Measurements from ENCODE around the gene LPCAT1. TPM values are rescaled to one million over a fixed set of nuclear protein-coding genes. Genes with fewer than 3 reads are reported as not detected.

LPCAT1 gene
- total RNA-seq, 2 experiments from 2014 or later, result 31.2 to 34.1 TPM

DNA sequence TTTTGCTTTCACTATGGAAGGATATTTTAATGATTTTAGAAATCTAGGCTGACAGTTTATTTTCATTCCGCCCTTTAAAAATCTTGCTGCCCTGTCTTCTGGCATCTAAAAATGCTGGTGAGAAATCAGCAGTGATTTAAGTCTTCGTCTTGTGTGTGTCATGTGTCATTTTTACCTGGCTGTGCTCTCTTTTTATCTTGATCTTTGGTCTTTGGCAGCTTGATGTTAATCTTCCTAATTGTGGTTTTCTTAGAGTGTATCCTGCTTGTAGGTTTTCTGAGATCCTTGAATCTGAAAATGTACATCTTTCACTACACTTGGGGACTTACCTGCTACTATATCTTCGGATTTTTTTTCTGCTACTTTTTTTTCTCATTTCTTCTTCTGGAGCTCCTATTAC is 11.9 kb upstream of the LPCAT1 start:
- Mint-ChIP-seq H3K4me1 (ENCODE audit: low read depth) (peaks cover 16% of the 10 kb centered on the region), H3K4me3 (peak overlapping the region; percentile 76), H3K27ac (peak overlapping the region; percentile 68), H3K27me3 (ENCODE audit: low read depth) (no peaks in the 10 kb centered on the region), H3K9me3 (no peaks in the 10 kb centered on the region), H3K36me3 (ENCODE audit: low read depth) (no peaks in the 10 kb centered on the region)
- intact Hi-C loops (cut with micrococcal nuclease), result loop anchor here (1.0 to 10.0 kb wide), 4 partner anchors 11 to 259 kb away; partner anchors contain the start of gene MRPL36
- no peak for DNase-seq
- CTCF ChIA-PET, result interaction anchor here (0.7 to 1.6 kb wide), 5 partner anchors 56 to 603 kb away, joined by 3 to 6 read pairs (median 3); no protein-coding TSS in a partner anchor

- H3K4me3 Mint-ChIP-seq, result no peak overlapping the region
- intact Hi-C loops (cut with micrococcal nuclease), result loop anchor here (10.0 kb wide), 1 partner anchor 262 kb away; the partner anchor contains the start of gene MRPL36
- CTCF ChIA-PET, result interaction anchor here (0.6 to 1.5 kb wide), 2 partner anchors 104 to 113 kb away, joined by 3 to 4 read pairs; no protein-coding TSS in a partner anchor
These were observed 8.6 kb upstream of the LPCAT1 start for GRCh38 chr5:1532384-1532783.

DNA sequence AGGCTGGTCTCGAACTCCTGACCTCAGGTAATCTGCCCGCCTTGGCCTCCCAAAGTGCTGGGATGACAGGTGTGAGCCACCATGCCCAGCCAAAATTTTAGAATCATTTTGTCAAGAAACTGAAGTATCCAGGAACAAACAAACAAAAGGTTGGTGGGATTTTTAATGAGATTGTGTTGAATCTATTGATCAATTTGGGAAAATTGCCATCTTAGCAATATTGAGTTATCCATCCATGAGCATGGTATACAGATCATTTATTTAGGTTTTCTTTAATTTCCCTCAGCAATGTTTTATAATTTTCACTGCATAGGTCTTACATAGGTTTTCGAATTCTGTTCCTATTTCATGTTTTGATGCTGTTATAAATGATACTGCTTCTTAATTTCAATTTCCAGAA is 5.7 kb upstream of the LPCAT1 start:
- no peaks in the 10 kb centered on the region for H3K36me3 Mint-ChIP-seq (ENCODE audit: low read depth)
- DNase-seq, result no peak
- no peak overlapping the region for H3K27ac Mint-ChIP-seq
- H3K27me3 Mint-ChIP-seq (ENCODE audit: low read depth), result no peaks in the 10 kb centered on the region
- H3K4me1 Mint-ChIP-seq (ENCODE audit: low read depth), result peaks cover 4% of the 10 kb centered on the region
- H3K9me3 Mint-ChIP-seq, result no peaks in the 10 kb centered on the region
- intact Hi-C loops (cut with micrococcal nuclease), result no loop called here
- no peak overlapping the region for H3K4me3 Mint-ChIP-seq
- CTCF ChIA-PET, result interaction anchor here (1.2 kb wide), 1 partner anchor 64 kb away, joined by 3 read pairs; no protein-coding TSS in a partner anchor

More at GRCh38 chr5:1532384-1532783, 8.6 kb upstream of the LPCAT1 start:
- Mint-ChIP-seq H3K27me3 (ENCODE audit: low read depth) (no peaks in the 10 kb centered on the region), H3K36me3 (ENCODE audit: low read depth) (no peaks in the 10 kb centered on the region), H3K9me3 (no peaks in the 10 kb centered on the region), H3K4me1 (ENCODE audit: low read depth) (peaks cover 16% of the 10 kb centered on the region), H3K27ac (no peak overlapping the region)
- DNase-seq, result no peak

DNA sequence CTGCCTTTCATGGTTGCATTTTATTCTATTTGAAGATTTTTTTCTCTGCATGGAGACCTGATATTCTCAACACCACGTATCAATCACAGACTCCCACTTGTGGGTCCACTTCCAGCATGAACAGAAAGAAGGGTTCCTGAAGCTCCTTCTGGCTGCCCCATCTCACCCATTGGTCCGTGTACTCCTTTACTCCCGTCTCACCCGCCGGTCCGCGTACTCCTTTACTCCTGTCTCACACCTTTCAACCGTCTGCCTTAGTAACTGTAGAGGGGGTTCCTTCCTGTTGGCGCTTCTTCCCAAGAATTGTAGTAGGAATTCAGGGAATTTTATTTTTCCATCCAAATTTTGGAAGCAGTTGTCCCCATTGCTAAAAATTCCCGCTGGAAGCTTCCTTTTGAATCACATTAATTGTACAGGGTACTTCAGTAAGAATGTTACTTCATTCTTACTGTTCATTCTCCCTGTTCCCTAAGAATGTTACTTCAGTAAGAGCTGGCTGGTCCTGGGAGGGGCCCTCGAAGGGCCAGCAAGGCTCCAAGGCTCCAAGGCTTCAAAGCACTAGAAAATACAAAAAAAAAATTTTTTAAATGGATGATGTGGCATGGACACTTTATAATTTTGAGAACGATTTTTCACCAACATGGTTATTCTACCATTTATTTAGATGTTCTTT is 3.9 kb upstream of the LPCAT1 start:
- CTCF ChIA-PET, result interaction anchor here (1.4 kb wide), 1 partner anchor 147 kb away, joined by 4 read pairs; no protein-coding TSS in a partner anchor
- intact Hi-C loops (cut with micrococcal nuclease), result no loop called here

DNA sequence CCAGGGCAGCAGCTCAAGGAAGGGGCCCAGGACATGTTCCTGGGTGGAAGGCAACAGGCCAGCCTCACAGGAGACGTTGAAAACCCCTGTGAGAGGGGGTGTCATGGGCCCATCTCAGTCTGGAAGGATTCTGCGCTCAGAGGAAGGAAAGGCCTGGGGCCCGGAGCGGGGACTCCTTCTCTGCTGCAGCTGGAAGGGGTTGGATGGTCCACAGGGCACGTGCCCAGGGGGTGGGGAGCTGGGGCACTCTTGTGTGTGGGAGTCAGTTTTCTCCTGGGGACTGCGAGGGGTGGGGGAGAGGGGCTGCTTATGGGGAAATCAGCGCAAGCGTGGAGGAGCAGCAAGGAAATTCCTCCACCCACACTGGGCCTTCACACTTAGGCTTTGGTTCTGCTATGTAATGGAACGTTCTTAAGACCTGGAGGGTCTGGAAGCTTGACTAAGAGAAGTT is 2.9 kb upstream of the LPCAT1 start:
- DNase-seq, result no peak
- H3K27me3 Mint-ChIP-seq (ENCODE audit: low read depth), result no peaks in the 10 kb centered on the region
- no peaks in the 10 kb centered on the region for H3K9me3 Mint-ChIP-seq
- no peak overlapping the region for H3K4me3 Mint-ChIP-seq
- no peaks in the 10 kb centered on the region for H3K36me3 Mint-ChIP-seq (ENCODE audit: low read depth)
- H3K27ac Mint-ChIP-seq, result no peak overlapping the region
- CTCF ChIA-PET, result interaction anchor here (0.6 to 1.4 kb wide), 2 partner anchors 127 to 146 kb away, joined by 3 to 4 read pairs; no protein-coding TSS in a partner anchor
- intact Hi-C loops (cut with micrococcal nuclease), result no loop called here
- peaks cover 14% of the 10 kb centered on the region for H3K4me1 Mint-ChIP-seq (ENCODE audit: low read depth)

More for the DNA sequence above, 3.9 kb upstream of the LPCAT1 start:
- no peak for DNase-seq
- H3K4me1 Mint-ChIP-seq (ENCODE audit: low read depth), result peaks cover 6% of the 10 kb centered on the region
- H3K27ac Mint-ChIP-seq, result no peak overlapping the region
- H3K4me3 Mint-ChIP-seq, result no peak overlapping the region
- H3K36me3 Mint-ChIP-seq (ENCODE audit: low read depth), result no peaks in the 10 kb centered on the region
- no peaks in the 10 kb centered on the region for H3K9me3 Mint-ChIP-seq
- H3K27me3 Mint-ChIP-seq (ENCODE audit: low read depth), result no peaks in the 10 kb centered on the region

DNA sequence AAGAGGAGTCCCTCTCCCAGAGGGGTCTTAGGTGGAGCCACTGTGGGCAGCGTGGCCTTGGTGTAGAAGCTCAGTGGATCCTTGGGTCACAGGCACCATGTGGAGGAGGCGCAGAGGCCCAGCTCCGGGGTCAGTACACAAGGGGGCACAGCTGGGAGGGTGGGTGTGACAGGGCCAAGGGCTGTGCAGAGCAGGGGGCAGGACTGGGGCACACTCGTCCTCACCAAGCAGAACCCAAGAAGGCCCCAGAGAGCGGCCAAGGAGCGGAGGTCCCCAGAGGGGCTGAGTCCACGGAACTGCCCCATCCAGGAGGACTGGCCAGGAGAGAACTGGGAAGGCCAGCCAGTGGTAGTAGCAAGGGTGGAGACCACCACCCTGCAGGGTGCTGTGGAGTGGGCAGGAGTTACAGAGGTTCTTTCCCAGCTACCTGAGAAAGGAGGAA is 2.5 kb upstream of the LPCAT1 start:
- DNase-seq, result no peak
- no peaks in the 10 kb centered on the region for H3K36me3 Mint-ChIP-seq (ENCODE audit: low read depth)
- peaks cover 16% of the 10 kb centered on the region for H3K4me1 Mint-ChIP-seq (ENCODE audit: low read depth)
- CTCF ChIA-PET, result interaction anchor here (0.5 to 0.6 kb wide), 2 partner anchors 31 to 128 kb away, joined by 3 read pairs; no protein-coding TSS in a partner anchor
- no peak overlapping the region for H3K27ac Mint-ChIP-seq
- H3K4me3 Mint-ChIP-seq, result no peak overlapping the region
- intact Hi-C loops (cut with micrococcal nuclease), result no loop called here
- no peaks in the 10 kb centered on the region for H3K27me3 Mint-ChIP-seq (ENCODE audit: low read depth)
- H3K9me3 Mint-ChIP-seq, result no peaks in the 10 kb centered on the region

GRCh38 chr5:1525624-1526189 is 1.9 kb upstream of the LPCAT1 start:
- H3K4me1 Mint-ChIP-seq (ENCODE audit: low read depth), result peaks cover 19% of the 10 kb centered on the region
- no peak overlapping the region for H3K4me3 Mint-ChIP-seq
- H3K27ac Mint-ChIP-seq, result no peak overlapping the region
- intact Hi-C loops (cut with micrococcal nuclease), result loop anchor here (2.0 kb wide), 1 partner anchor 33 kb away; no protein-coding TSS in a partner anchor
- no peaks in the 10 kb centered on the region for H3K27me3 Mint-ChIP-seq (ENCODE audit: low read depth)
- H3K9me3 Mint-ChIP-seq, result no peaks in the 10 kb centered on the region
- CTCF ChIA-PET, result interaction anchor here (0.5 to 0.6 kb wide), 2 partner anchors 30 to 128 kb away, joined by 3 read pairs; no protein-coding TSS in a partner anchor
- H3K36me3 Mint-ChIP-seq (ENCODE audit: low read depth), result no peaks in the 10 kb centered on the region
- DNase-seq, result no peak

- Mint-ChIP-seq H3K4me1 (ENCODE audit: low read depth) (peaks cover 19% of the 10 kb centered on the region), H3K4me3 (peak overlapping the region; percentile 60), H3K36me3 (ENCODE audit: low read depth) (peaks cover under 1% of the 10 kb centered on the region), H3K27ac (no peak overlapping the region), H3K9me3 (no peaks in the 10 kb centered on the region), H3K27me3 (ENCODE audit: low read depth) (no peaks in the 10 kb centered on the region)
- DNase-seq, result no peak
- CTCF ChIA-PET, result no interaction called here
- intact Hi-C loops (cut with micrococcal nuclease), result loop anchor here (1.0 to 2.0 kb wide), 3 partner anchors 11 to 180 kb away; partner anchors contain the start of gene CLPTM1L
These were observed 1.3 kb upstream of the LPCAT1 start for GRCh38 chr5:1524799-1525623.

GRCh38 chr5:1524481-1524798 is 680 bp upstream of the LPCAT1 start:
- Mint-ChIP-seq H3K27ac (no peak overlapping the region), H3K9me3 (no peaks in the 10 kb centered on the region), H3K4me1 (ENCODE audit: low read depth) (peaks cover 21% of the 10 kb centered on the region), H3K4me3 (peak overlapping the region; percentile 60), H3K36me3 (ENCODE audit: low read depth) (peaks cover 1% of the 10 kb centered on the region), H3K27me3 (ENCODE audit: low read depth) (no peaks in the 10 kb centered on the region)
- intact Hi-C loops (cut with micrococcal nuclease), result loop anchor here (1.0 to 2.0 kb wide), 3 partner anchors 12 to 179 kb away; partner anchors contain the start of gene CLPTM1L
- CTCF ChIA-PET, result no interaction called here
- DNase-seq, result no peak

DNA sequence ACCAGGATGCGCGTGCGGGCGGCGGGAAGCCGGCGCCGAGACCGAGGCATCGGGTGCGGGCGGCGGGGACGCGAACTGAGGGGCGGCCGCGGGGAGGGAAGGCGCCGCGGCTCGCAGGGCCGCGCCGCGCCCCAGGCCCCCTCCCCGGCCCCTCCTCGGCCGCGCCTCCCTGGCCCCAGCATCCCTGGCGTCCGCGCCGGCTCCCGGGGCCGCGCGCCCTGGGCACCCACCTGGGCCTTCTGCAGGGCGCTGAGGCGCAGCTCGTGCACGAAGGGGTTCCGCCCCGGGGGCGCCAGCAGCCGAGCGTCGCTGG is 324 bp downstream of the LPCAT1 start:
- Mint-ChIP-seq H3K27ac (no peak overlapping the region), H3K27me3 (ENCODE audit: low read depth) (no peaks in the 10 kb centered on the region), H3K36me3 (ENCODE audit: low read depth) (peaks cover 9% of the 10 kb centered on the region), H3K4me1 (ENCODE audit: low read depth) (peaks cover 22% of the 10 kb centered on the region), H3K4me3 (peak overlapping the region; percentile 66), H3K9me3 (no peaks in the 10 kb centered on the region)
- DNase-seq, result no peak
- CTCF ChIA-PET, result interaction anchor here (0.6 kb wide), 1 partner anchor 121 kb away, joined by 3 read pairs; no protein-coding TSS in a partner anchor
- intact Hi-C loops (cut with micrococcal nuclease), result loop anchor here (1.0 kb wide), 1 partner anchor 71 kb away; no protein-coding TSS in a partner anchor

GRCh38 chr5:1522601-1523479 is 920 bp downstream of the LPCAT1 start:
- CTCF ChIA-PET, result interaction anchor here (1.0 kb wide), 1 partner anchor 120 kb away, joined by 3 read pairs; no protein-coding TSS in a partner anchor
- DNase-seq, result peak; percentile 21
- Mint-ChIP-seq H3K27me3 (ENCODE audit: low read depth) (no peaks in the 10 kb centered on the region), H3K4me3 (peak overlapping the region; percentile 87), H3K27ac (peak overlapping the region; percentile 4), H3K4me1 (ENCODE audit: low read depth) (peaks cover 22% of the 10 kb centered on the region), H3K36me3 (ENCODE audit: low read depth) (peaks cover 9% of the 10 kb centered on the region), H3K9me3 (no peaks in the 10 kb centered on the region)
- intact Hi-C loops (cut with micrococcal nuclease), result loop anchor here (1.0 kb wide), 1 partner anchor 71 kb away; no protein-coding TSS in a partner anchor
